ENCODE measurements around the gene PXK.

GRCh38 chr3:58324391-58325390 lies 8.0 kb upstream of the PXK start:
- TF ChIP-seq MAX (IDR thresholded peaks at IDR 0.05) (no peak), TEAD4 (IDR thresholded peaks at IDR 0.05) (no peak), TCF12 (IDR thresholded peaks at IDR 0.05; ENCODE audit: low read depth) (no peak), USF1 (IDR thresholded peaks at IDR 0.05) (no peak), REST (IDR thresholded peaks at IDR 0.05; ENCODE audit: low read depth) (no peak), TAF1 (IDR thresholded peaks at IDR 0.05; ENCODE audit: low read depth) (no peak), CEBPB (IDR thresholded peaks at IDR 0.05) (no peak), EGR1 (IDR thresholded peaks at IDR 0.05) (no peak), RAD21 (IDR thresholded peaks at IDR 0.05; ENCODE audit: low read depth) (no peak), NFIC (IDR thresholded peaks at IDR 0.05) (no peak), YY1 (IDR thresholded peaks at IDR 0.05; ENCODE audit: low read depth) (no peak), FOXM1 (IDR thresholded peaks at IDR 0.05; ENCODE audit: borderline replicate concordance, low read depth) (no peak), ZBTB7A (IDR thresholded peaks at IDR 0.05; ENCODE audit: low read depth) (no peak)

Measured in Ishikawa (cell line).